GDM1 (cell line): ENCODE data around the gene CARD9.

Source experiments
- DNase-seq: peaks from one replicate; lab custom pipeline; 2025; lab: John Stamatoyannopoulos, UW

The CARD9 gene

DNA sequence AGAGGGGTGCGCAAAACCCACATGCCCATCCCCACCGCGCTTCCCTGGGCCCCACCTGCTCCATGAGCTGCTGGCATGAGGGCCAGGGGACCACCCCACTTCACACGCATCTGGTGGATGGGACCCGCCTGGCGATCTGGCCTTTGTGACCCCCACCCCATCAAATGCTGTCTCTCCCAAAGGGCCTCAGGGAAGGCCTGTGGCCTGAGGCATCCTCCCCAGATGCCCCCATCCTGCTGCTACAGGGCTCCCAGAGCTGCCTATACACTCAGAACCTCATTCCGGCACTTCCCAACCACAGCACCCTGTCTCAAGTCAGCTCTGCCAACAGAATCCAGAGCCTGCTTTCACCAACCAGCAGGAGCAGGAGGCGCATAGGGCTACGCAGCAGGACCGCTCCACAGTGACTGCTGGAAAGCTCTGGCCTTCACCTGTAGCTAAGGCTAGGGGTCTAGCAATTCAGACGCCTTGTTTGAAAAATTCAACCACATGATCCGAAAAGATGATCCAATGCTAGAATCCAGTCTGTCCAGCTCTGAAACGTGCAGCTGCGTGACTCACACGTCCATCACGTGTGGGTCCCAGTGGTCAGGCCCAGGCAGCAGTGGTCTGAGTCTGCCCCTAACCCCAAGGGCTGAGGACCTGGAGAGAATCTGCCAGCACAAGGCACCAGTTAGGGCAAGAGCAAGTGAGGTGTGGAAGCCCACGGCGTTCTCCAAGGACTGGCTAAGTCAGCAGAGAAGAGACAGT lies 27.9 kb upstream of the CARD9 start:
- no peak for DNase-seq

DNA sequence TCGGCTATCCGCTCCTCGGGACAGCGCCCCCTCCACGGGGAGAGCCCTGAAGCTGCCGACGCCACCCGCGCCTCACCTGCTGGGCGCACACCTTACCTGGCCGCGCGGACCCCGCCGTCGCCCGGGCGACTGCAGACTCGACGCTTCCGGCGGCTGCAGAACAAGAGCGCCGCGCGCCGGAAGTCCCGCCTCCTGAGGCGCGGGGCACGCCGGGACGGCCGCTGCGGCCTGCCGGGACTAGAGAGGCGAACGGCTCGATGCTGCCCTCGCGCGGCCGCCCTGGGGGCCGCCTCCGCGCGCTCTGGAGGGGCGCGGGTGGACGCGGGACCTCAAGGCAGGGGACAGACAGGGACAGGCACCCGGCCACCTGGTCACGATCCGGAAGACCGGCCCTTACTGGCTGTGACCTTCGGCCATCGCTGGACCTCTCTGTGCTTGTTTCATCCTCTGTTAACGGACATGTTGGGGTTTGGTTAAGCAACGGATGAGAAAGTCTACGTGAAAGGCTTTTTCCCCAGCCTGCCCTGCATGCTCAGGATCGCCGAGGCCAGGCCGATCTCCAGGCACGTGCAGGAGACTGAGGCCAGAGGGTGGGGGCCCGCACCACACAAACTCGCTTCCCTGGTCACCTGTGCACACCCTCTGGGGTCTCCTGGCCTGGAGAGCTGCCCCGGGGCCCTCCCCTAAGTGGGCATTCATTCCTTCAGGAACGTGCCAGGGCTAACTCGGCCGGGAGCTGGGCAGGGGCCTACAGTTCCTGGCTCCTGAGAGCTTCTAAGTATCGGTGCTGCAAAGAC lies 26.8 kb upstream of the CARD9 start, which contains the start of gene SNAPC4:
TSS of gene SNAPC4 (minus strand) at position 133 of the 797 bp plus-strand sequence. CDS start 1,742 bp downstream, outside the sequence.
- DNase-seq: peak; percentile 80

DNA sequence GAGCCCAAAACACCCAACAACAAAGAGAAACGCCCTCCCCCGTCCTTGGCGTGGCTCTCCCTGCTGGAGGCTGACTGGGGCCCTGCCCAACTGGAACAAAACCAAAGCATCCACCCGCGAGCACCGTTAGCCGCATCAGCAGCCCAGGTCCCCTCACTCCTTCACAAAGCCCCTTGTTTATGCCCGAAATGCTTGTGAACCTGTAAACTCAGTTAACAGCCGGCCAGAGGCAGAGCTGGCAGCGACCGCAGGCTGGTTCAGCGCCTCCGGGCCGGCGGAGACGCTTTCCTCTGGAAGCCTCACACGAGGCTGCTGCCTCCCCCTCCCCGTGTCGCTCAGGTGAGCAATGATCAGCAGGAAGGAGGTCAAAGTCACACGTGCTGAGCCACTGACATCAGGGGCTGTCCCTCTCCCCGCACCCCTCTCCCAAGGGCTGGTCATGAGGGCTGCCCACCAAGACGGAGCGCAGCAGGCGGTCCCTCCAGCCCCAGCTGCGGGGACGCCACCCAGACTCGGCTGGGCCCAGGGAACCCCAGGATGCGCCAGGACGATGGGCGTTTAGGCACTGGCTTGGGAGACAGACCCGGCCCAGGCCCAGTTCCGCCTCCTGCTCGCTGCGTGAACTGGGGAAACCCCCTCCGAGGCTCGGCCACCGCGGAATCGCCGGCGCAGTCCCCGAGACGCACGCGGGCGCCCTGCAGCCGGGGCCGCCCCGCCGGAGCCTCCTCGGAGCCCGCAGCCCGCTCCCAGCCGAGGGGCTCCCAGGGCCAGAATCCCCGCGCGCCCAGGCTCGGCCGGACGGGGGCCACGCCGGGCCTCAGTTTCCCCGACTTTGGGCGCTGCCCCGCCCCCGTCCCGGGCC lies 25.9 kb upstream of the CARD9 start:
- no peak for DNase-seq

DNA sequence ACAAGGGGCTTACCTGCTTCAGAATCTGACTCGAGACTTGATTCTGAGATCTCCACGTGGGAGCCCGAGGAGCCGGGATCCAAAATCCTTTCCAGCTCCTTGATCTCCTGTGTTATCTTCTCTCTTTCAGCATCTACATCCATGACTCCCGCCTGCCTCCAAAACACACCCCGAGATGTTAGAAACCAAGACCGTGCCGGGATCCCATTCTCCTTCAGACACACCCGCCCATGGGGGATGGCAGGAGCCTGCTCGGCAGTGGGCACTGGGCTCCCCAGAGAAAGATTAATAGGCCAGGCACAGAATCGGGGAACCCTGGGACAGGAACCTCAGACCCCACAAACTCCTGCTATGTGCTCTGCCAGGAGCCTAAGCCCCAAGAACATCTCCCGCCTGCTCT lies 24.8 kb upstream of the CARD9 start:
- DNase-seq: no peak

DNA sequence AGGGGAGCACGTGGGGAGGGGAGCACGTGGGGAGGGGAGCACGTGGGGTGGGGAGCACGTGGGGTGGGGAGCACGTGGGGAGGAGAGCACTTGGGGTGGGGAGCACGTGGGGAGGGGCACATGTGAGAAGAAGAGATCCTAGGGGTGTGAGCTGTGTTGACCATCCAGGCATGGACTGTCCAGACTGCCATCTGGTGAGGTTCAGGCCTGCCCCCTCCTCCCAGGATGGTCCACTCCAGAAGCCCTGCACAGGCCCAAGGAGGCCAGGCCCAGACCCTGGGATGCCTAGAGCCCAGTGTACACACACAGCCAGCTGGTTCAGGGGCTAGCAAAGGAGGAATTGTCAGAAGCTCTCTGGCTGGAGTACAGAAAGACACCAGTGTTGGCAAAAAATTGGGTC lies 24.2 kb upstream of the CARD9 start:
- DNase-seq: no peak

DNA sequence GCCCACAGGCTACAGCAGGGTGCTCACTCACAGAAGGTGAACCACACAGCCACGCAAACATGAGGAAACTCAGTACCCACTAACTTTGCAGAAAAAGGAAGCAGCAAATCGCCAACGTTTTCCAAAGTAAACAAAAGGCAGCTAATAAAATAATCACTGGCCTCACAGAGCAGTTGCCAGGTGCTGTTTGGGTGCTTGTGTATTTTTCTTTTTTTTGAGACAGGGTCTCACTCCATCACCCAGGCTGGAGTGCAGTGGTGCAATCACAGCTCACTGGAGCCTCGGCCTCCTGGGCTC lies 22.7 kb upstream of the CARD9 start:
- no peak for DNase-seq

DNA sequence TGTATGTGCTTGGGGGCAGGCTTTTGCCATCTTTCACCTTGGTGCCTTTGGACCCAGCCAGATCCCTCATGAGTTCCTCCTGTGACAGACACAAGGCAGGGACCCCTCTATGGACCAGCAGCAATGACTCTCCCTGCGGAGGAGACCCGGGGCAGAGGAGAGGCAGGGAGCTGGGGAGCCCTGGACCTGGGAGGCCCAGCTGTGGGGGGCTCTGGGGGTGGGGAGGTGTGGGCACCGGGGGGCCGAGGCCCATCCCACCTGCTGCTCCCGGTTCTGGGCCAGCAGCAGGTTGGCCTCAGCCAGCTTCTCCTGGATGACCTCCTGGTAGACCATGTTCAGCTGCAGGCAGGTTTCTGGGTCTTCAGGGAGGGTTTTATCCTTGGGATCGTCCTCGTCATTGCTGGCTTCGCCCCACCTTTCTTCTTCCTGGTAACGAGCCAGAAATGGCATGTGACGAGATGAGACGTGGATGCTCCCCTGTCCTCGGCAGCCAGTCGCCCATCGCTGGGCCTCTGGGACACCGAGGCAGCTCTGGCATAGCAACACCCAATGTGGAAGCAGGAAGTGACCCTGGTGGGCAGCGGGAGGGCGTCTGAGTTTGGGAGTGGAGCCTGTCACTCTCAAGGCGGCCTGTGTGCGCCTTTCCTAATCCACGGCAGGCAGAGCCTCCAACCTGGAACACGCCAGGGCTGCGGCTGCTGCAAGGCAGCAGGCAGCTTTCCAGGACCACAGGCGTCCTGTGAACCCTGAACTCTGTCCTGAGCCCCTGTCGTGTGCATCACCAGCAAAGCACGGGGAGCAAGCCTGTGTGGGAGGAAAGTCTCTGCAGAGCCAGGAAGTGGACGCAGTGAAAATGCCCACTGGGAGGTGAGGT lies 22.1 kb upstream of the CARD9 start:
- no peak for DNase-seq

DNA sequence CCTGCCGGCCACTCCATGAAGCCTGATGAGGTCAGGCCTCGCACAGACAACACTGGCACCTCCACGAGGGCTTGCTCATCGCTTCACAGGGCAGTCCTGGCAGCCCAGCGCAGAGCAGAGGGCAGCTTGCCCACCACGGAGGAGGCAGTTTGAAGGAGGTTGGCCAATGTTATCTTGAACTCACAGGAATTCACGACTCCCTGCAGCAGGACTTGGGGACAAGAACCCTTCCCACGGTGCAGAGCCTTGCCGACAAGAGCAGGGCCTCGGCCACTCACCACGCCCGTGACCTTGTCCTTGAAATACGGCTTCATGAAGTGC lies 21.5 kb upstream of the CARD9 start:
- DNase-seq: no peak

DNA sequence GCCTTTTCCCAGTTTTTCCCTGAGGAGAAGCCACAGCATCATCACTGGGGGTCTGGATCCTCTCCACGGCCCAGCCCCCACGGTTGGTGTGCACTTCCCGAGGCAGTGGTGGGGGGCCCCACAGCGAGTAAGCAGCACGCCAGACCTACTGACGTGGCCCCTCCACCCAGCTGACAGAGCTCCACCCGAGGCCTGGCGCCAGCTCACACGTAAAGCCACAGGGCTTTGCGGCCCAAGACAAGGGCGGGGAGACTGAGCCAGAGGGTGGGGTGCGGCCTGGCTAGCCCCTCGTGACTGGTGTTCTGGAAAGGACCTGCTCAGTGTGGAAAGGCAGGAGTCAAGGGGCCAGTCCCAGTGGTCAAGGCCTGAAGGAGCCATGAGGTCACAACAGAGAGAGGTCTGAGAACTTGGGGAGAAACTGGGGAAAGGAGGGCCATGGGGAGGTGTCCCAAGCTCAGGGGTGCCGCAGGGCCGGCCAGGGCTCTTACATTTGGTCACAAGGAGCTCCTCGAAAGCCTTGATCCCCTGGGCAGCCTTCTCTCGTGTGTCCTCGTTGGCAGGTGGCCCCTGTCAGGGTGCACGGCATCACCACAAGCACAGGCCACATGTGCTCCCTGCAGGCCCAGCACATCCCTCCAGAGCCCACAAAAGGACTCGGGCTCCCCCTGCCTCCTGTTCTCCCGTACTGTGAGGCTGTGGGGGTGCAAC lies 21.0 kb upstream of the CARD9 start:
- DNase-seq: no peak

DNA sequence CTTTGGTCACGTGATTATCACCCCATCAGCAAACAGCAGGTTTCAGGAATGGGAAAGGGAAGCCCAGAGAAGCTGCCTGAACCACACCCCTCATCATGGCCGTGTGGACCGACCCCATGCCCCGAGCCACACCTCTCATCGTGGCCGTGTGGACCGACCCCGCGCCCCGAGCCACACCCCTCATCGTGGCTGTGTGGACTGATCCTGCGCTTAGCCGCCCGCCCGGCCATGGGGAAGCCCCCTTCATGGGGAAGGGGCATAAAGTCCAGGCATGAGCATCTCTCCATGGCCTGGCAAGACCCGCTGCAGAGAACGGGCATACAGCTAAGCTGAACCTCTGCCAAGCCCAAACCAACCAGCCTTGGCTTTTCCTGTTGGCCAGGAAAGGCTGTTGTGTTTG lies 20.1 kb upstream of the CARD9 start:
- no peak for DNase-seq

DNA sequence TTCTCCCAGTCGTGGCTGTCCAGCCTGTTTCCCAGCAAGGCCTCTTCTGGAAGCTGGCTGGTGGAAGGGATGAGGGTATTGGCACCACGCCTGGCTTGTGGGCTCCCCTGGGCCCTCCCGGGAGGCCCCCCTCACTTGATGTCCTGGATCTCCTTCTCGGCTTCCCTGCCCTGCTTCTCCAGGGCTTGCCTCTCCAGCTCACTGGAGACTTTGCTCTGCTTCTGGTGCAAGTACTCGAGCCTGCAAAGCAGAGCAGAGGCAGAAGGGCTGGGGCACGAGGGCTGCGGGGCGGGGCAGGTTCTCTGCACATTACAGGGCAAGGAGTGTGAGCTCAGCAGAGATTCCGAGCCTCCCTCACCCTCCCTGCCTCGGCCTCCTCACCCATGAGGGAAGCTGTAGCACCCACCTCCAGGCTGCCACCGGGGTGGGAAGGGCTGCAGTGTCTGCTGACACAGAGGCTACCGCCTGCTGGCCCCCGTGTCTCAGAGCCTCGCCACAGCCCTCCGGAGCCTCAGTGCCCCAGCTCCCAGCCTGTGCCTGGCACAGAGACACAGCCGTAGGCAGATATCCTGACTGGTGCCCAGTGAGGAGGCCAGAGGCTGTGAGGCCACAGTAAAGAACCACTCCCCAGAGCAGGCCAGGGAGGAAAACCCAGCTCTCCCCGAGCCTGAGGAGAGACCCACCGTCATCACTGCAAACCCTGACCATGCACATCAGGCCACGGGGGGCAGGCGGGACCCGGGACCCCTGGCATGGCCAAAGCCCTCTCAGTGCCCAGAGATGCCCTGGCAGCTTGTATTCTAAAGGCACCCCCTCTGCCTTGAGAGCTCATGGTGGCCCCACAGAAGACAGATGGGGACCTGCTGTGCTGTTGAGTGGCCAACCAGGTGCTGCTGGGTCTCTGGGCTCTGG lies 19.3 kb upstream of the CARD9 start:
- no peak for DNase-seq

DNA sequence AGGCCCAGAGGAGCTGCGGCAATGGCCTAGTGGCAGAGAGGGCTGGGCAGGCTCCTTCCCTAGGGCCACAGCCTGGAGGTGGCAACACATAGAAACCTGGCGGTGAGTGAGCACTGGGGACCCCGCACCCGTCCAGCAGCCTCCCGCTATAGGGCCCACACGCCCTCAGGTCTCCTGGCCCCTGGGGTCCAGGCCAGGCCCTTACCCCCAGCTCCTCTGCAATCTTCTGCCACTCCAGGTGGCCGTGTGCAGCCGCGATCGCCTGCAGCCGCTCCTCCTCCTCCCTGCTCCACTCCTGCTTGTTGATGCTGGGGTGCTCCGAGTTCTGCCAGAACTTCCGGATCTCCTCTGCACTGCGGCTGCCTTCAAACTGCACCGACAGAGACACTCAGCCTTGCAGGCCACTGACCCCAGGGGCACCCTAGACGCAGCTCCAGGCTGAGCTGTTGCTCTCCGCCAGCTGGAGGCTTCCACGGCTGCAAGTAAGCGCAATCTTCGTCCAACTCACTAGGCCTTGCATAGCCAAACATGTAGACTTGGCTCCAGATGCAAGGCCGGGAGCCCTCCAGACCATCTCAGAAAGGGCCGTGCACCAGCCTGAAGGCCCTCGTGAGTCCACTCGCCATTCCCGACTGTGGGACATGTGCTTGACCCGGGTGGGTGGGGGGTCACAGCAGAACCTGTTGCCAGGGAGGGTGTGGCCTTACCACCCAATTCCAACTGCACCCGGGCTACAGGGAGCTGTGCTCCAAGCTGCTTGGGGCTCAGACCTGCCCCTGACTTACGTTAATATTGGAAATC lies 18.5 kb upstream of the CARD9 start:
- DNase-seq: no peak

DNA sequence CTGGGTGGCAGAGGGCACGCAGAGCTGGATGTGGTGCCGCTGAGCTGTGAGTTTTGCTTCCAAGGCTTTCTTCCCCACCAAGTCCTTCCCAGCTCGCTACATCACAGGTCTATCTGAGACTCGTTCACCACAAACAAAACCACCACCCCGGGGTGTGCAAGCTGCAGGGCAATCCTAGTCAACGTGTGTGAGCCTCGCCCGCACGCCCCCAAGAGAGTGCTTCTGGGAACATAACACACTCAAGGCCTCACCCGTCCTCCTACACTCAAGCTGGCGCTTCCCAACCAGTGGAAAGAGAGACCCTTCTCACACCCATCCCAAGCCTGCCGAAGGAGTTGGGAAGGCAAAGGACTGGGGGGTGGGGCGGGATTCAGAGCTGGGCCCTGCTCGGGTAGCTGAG lies 15.9 kb upstream of the CARD9 start:
- DNase-seq: no peak

DNA sequence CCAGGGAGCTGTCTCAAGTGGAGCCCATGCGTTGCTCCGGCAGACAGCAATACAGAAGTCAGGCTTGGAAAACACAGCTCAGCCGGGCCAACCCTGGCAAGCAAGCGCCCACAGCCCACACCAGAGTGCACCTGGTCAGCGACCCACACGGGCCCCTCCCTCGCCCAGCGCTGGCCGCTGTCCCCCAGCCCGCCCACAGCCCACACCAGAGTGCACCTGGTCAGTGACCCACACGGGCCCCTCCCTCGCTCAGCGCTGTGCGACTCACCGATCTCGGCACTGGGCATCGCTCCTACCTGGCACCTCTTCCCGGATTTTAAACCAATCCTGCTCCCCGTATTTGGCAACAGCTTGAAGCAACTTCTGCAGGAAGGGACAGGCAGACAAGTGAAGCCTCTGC lies 13.7 kb upstream of the CARD9 start:
- DNase-seq: no peak

DNA sequence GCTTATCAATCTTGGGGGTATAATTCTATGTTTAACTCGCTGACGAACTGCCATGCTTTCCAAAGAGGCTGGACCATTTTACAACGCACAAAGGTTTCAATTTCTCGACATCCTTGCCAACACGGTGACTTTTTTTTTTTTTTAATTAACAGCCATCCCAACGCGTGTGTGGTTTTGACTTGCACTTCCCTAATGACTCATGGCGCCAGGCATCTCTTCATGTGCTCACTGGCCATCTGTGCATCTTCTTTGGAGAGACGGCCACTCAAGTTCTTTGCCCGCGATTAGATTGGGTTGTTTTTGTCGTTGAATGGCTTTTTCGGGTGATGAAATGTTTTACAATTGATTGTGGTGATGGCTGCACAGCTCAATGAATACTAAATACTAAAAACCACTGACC lies 12.5 kb upstream of the CARD9 start:
- DNase-seq: no peak

DNA sequence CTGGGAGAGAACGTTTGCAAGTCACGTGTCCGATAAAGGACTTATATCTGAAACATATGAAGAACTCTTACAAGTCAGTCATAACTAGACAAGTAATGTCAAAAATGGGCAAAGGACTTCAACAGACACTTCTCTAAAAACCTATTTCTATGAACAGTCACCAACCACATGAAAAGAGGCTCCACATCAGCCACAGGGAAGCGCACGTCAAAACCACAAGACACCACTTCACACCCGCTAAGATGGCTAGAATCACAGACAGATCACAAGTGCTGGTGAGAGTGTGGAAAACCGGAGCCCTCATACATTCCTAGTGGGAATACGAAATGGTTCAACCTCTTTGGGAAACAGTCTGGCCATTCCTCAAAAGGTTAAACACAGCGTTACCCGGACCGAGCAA lies 11.5 kb upstream of the CARD9 start:
- DNase-seq: no peak

DNA sequence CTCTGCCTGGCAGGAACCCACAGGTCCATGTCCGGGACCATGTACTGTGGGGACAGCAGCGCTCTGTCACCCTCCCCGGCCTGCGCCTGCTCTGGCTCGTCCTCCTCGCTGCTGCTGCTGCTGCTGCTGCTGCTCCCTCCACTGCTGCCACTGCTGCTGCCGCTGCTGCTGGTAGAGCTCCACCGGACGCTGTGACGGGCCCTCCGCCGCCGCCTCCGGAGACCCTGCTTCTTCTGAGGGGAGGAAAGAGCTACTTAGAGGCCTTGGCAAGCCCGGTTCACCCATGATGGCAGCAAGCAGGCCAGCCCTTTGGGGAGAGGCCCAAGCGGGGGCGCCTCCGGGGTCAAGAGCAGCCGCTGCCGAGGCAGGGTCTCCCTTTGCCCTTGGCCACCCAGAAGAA lies 10.0 kb upstream of the CARD9 start:
- no peak for DNase-seq

DNA sequence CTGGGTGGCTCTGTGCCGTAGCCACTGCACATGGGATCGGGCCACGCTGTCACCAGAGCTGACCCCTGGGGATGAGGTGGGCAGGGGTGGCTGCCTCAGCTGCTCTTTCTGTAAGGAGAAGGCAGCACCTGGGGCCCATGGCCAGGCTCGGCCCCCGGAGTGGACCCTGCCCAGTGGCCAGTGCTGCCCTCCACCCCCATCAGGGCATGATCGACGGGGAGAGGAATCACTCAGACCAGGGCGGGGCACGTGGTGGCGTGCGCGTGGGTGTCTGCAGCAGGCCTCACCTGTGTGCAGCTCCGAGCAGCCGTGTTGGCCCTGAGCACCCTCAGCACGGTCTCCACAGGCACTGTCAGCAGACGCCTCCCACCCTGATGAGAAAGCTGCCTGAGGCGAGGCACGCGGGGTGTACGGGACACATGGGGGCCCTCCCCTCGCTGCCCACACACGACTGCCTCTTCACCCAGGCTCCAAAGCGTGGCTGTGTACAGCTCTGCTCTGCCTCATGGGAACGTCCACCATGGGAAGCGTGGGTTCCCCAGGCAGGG lies 8.6 kb upstream of the CARD9 start:
- no peak for DNase-seq

DNA sequence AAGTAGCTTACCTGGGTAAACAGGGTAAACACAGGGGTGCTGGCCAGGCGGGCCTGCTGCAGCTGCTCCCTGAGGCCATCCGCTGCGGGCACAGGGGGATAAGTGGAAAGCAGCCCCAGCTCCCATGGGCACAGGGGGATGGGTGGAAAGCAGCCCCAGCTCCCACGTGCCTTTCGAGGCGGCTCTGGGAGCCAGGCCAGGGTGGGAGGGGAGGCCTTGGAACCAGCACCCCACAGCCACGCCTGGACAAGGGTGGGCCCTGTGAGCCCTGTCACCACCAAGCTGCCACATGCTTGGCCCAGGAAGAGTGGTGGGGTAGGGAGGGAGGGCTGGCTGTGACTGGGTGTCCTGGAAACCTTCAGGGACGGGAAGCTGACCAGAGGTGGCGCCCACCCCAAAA lies 7.8 kb upstream of the CARD9 start:
- no peak for DNase-seq
